Progenitor cell of endocrine pancreas (in vitro differentiated cells): ENCODE data around the gene C3orf22. TPM values are rescaled to one million over a fixed set of nuclear protein-coding genes. Genes with fewer than 3 reads are reported as not detected.

Experiments
- DNase-seq: peaks from one replicate; pipeline ENCODE4 v3.0.0; 2021; ENCODE audit warnings: low spot score; ENCODE audit not compliant: unreplicated experiment
- H3K27ac Mint-ChIP-seq: 2 replicates; pipeline ENCODE4 v1.8.0; 2021; ENCODE audit warnings: mild to moderate bottlenecking, moderate library complexity, mixed read lengths
- H3K27me3 Mint-ChIP-seq: 2 replicates; pipeline ENCODE4 v1.8.0; 2021; ENCODE audit warnings: mixed read lengths
- H3K36me3 Mint-ChIP-seq: 2 replicates; pipeline ENCODE4 v1.8.0; 2022; ENCODE audit warnings: mixed read lengths; ENCODE audit not compliant: insufficient read depth
- H3K4me1 Mint-ChIP-seq: 2 replicates; pipeline ENCODE4 v1.8.0; 2021; ENCODE audit warnings: low read depth, mixed read lengths
- H3K4me3 Mint-ChIP-seq: 2 replicates; pipeline ENCODE4 v1.8.0; 2021; ENCODE audit warnings: low read depth, mild to moderate bottlenecking, moderate library complexity, mixed read lengths
- H3K9me3 Mint-ChIP-seq: 2 replicates; pipeline ENCODE4 v1.8.0; 2021; ENCODE audit warnings: low read depth, mixed read lengths
- total RNA-seq: library from RNA; stranded (reverse); gene quantifications from 2 replicates; pipeline ENCODE4 v1.2.1, GENCODE V29; 2021
- TF ChIP-seq, protein P1 (sequence below): fragments of 200-600 bp; sonication (generic); IDR thresholded peaks from one replicate; pipeline ENCODE4 v1.5.0; 2021; ENCODE audit warnings: antibody characterized with exemption, mild to moderate bottlenecking; ENCODE audit not compliant: unreplicated experiment

Gene C3orf22
- total RNA-seq, 1 donor from 2014 or later = 0.26 TPM

DNA sequence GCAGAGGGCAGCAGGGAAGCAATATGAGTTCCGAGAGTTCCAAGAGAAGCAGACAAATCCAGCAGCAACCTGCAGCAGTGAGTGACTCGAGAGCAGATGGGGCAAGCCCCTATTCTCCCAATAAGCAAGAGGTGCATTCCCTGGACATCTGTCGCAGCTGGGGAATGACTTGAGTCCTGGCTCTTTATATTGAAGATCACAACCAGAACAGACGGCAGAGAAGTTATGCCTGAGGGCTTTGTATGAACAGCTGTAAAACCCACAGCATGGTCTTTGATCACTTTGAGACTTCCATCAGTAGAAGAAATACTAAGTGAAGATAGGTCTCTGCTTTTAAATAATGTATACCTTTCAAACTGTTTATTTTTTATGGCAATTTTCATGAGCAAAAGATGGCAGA lies 23.6 kb upstream of the C3orf22 start:
- no peak for DNase-seq
- TF ChIP-seq, protein P1, sequence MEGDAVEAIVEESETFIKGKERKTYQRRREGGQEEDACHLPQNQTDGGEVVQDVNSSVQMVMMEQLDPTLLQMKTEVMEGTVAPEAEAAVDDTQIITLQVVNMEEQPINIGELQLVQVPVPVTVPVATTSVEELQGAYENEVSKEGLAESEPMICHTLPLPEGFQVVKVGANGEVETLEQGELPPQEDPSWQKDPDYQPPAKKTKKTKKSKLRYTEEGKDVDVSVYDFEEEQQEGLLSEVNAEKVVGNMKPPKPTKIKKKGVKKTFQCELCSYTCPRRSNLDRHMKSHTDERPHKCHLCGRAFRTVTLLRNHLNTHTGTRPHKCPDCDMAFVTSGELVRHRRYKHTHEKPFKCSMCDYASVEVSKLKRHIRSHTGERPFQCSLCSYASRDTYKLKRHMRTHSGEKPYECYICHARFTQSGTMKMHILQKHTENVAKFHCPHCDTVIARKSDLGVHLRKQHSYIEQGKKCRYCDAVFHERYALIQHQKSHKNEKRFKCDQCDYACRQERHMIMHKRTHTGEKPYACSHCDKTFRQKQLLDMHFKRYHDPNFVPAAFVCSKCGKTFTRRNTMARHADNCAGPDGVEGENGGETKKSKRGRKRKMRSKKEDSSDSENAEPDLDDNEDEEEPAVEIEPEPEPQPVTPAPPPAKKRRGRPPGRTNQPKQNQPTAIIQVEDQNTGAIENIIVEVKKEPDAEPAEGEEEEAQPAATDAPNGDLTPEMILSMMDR = no peak
- H3K9me3 Mint-ChIP-seq = no peaks in the 10 kb centered on the region
- no peak overlapping the region for H3K4me3 Mint-ChIP-seq
- H3K4me1 Mint-ChIP-seq = peaks cover under 1% of the 10 kb centered on the region
- H3K36me3 Mint-ChIP-seq = no peaks in the 10 kb centered on the region
- no peaks in the 10 kb centered on the region for H3K27me3 Mint-ChIP-seq
- H3K27ac Mint-ChIP-seq = no peak overlapping the region

GRCh38 chr3:126581569-126581968 lies 22.8 kb upstream of the C3orf22 start:
- H3K27ac Mint-ChIP-seq = no peak overlapping the region
- no peak overlapping the region for H3K4me3 Mint-ChIP-seq
- no peak for DNase-seq
- H3K4me1 Mint-ChIP-seq = peaks cover 1% of the 10 kb centered on the region
- no peaks in the 10 kb centered on the region for H3K27me3 Mint-ChIP-seq
- H3K36me3 Mint-ChIP-seq = no peaks in the 10 kb centered on the region
- no peaks in the 10 kb centered on the region for H3K9me3 Mint-ChIP-seq
- TF ChIP-seq, protein P1 = no peak

- H3K36me3 Mint-ChIP-seq = no peaks in the 10 kb centered on the region
- no peak overlapping the region for H3K4me3 Mint-ChIP-seq
- H3K27ac Mint-ChIP-seq = no peak overlapping the region
- H3K27me3 Mint-ChIP-seq = no peaks in the 10 kb centered on the region
- no peak for DNase-seq
- H3K4me1 Mint-ChIP-seq = peaks cover 1% of the 10 kb centered on the region
- TF ChIP-seq, protein P1 = no peak
- no peaks in the 10 kb centered on the region for H3K9me3 Mint-ChIP-seq
These were observed 22.0 kb upstream of the C3orf22 start for GRCh38 chr3:126580746-126581145.

DNA sequence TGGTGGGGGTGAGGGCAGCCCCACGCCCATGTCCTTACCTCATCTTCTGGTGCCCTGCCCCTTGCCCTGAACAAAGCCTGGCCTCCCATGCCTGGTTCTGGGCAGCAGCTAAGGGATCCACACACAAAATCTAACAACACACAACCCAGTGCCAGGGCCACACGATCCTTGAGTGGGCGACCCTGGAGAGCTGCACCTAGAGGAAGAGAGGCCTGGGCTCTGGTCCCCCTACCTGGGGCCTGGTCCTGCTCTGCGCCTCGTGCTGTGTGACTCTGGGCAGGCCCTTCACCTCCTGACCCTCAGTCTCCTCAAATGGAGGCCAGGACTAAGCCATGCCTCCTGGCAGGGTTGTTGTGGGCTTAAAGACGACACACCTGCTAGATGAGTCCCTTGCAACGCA lies 20.0 kb upstream of the C3orf22 start:
- Mint-ChIP-seq H3K36me3 (no peaks in the 10 kb centered on the region), H3K4me1 (peaks cover 1% of the 10 kb centered on the region), H3K27ac (no peak overlapping the region), H3K4me3 (no peak overlapping the region), H3K27me3 (no peaks in the 10 kb centered on the region), H3K9me3 (no peaks in the 10 kb centered on the region)
- DNase-seq = no peak
- TF ChIP-seq, protein P1 = no peak

DNA sequence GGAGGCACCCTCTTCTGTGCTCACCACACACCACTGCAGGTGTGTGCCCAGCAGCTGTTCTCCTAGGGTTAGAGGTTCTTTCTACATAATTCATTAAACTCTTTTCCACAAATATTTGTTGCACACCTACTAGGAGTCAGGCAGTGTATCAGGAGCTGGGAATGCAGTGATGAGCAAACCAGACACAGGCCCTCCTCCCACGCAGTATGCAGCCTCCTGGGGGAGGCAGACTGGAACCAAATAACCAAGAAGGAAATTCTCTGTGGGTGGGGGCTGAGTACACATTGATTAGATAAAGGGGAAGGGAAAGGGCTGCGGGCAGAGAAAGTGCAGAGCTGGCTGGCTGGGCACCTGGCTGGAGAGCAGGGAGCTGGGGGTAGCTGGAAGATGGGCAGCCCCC lies 18.5 kb upstream of the C3orf22 start:
- H3K27me3 Mint-ChIP-seq = no peaks in the 10 kb centered on the region
- H3K36me3 Mint-ChIP-seq = no peaks in the 10 kb centered on the region
- TF ChIP-seq, protein P1 = no peak
- no peak overlapping the region for H3K4me3 Mint-ChIP-seq
- no peak for DNase-seq
- no peaks in the 10 kb centered on the region for H3K9me3 Mint-ChIP-seq
- H3K27ac Mint-ChIP-seq = no peak overlapping the region
- peaks cover 1% of the 10 kb centered on the region for H3K4me1 Mint-ChIP-seq
